ENCODE data around the gene MT1X. TPM values are rescaled to one million over a fixed set of nuclear protein-coding genes. Genes with fewer than 3 reads are reported as not detected.
"Not testable (repeated sequence)": the region's sequence is repeated elsewhere in the genome, so short reads cannot be mapped to it uniquely, and the experiment has no call there.

MT1X gene
- polyA plus RNA-seq, 12 donors: 7.8 to 137 (median 10.0) TPM; not detected in 1

DNA sequence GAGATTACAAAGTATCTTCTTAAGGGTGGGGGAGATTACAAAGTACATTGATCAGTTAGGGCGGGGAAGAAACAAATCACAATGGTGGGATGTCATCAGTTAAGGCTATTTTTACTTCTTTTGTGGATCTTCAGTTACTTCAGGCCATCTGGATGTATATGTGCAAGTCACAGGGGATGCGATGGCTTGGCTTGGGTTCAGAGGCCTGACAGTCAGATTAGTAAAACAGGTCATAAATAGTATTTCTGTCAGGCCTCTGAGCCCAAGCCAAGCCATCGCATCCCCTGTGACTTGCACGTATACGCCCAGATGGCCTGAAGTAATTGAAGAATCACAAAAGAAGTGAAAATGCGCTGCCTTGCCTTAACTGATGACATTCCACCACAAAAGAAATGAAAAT, 7.7 kb upstream of the MT1X start:
- not testable (repeated sequence) for DNase-seq

DNA sequence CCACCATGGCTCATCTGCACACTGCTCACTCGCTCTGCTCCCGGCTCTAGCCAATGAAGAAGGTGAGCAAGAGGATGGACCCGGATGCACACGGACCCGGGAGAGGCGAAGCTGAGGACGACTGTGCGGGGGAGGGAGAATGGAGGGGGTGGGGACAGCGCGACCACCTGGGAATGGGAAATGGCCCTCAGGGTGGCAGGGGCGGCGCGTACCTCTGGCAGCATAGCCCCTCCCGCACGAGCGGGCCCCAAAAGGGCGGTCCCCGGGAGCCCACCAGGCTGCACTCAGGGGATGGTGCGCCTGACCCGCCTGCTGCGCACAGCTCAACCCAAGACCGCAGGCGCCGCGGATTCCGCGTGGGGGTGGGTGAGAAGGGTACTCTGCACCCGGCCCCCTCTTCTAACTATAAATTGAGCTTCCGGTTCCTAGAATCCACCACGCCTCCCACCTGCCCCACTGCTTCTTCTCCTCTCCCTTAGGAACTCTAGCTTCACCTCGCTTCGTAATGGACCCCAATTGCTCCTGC, 6.5 kb upstream of the MT1X start:
- no peak for DNase-seq

DNA sequence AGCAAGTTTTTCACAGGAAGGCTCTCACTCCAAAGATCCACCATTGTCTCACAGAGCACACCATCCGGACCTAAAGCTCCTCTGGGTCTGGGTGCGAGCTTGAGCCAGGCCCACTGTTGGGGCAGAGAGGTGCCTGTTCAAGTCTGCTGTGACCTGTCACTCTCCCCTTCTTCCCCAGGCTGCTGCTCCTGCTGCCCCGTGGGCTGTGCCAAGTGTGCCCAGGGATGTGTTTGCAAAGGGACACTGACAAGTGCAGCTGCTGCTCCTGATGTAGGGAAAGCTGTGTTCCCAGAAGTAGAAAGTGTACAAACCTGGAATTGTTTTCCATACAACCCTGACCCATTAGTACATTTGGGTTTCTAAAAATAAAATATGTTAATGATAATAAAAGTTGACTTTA, 4.8 kb upstream of the MT1X start:
- DNase-seq: no peak

DNA sequence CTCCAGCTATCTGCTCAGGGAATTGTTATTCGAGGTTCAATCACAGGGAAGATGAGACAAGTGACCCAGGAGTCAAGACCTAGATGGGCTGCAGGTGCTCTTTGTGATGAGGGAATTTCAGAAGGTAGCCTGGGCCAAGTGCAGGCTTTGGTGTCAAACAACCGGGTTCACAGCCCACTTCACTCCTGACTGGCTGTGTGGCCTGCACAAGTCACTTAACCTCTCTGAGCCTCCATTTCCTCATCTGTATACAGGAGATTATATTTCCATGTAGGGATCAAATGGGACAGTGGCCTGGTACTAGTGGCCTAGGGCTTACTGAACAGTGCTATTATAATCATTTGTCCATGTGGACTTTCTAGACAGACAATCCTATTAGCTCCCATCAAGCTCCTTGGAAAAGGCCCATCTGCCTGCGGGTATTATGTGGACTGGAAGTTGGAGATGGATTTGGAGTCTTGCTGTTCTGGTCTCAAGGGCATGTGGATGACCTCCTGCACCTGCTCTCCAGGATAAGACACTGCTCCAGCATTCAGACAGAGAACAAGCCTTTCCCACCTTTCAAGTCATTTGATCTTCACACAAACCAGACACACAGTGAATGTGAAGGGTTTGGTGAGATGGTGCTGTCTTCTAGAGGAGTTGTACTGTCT, 3.1 kb upstream of the MT1X start:
- DNase-seq: no peak

DNA sequence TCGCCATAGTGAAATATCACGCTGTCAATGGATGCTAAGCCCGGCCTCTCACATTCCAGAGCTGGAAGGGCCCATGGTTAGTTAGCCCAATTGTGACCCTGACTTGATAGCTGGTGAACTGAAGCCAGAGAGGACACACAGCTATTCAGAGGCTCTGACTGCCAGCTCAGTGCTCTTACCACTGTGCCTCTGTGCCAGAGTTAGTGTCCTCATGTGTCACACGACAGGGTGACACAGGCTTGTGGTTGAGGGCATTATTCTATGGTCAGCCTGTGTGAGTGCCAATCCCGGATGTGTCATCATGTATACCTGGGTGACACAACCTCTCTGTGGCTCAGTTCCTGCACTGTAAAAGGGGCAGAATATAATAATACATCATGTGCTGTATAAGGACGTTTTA, 2.5 kb upstream of the MT1X start:
- DNase-seq: no peak

DNA sequence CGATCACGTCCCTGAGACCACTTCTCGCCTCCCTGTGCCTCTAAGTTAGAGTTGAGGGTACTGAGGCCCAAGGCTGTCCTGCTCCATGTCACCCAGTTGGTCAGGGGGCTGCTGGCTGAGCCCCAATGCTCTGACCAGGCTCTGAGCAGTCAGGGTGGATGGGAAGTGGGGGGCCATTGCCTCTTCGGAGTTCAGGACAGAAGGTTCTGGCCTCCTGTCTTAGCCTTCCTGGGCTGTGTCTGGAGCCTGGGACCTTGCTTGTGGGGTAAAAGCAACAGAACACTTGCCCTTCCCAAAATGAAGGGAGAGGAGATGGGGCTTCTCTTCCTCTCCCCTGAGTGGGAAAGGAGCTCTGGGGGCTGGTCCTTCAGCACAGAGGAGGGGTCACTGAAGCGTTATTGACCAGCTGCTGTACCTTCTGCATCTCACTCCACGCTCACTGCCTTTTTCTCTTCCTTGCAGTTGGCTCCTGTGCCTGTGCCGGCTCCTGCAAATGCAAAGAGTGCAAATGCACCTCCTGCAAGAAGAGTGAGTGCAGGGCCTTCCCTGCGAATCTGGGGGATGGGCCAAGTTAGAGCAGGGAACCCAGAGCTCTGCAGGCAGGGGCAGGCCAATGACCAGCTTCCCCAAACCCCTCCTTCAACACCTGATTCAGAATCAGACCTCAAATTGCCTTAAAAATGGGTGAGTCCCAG, 580 bp downstream of the MT1X start:
- DNase-seq: no peak

DNA sequence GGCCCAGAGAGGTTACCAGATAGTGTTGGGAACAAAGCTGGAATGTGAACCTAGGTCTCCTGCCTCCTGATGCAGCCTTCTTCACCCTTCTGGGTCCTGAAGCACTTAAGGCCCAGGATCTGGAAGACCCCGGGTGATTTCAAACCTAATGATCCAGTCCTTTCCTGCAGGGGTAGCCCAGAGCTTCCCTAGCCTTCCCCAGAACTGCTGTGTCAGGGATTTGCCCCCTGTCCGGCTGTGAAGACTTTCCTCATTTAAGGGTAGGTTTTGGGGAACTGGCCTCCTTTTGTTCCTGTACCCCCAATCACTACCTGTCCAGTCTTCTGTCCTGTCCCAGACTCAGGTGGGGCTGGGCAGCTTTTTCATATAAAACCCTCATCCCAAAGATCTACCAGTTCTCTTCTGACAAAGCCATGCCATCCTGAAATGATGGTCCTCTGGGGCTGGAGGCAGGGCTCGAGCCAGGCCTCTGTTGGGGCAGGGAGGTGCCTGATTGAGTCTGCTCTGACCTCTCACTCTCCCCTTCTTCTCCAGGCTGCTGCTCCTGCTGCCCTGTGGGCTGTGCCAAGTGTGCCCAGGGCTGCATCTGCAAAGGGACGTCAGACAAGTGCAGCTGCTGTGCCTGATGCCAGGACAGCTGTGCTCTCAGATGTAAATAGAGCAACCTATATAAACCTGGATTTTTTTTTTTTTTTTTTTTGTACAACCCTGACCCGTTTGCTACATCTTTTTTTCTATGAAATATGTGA, 1.3 kb downstream of the MT1X start:
- DNase-seq: no peak

DNA sequence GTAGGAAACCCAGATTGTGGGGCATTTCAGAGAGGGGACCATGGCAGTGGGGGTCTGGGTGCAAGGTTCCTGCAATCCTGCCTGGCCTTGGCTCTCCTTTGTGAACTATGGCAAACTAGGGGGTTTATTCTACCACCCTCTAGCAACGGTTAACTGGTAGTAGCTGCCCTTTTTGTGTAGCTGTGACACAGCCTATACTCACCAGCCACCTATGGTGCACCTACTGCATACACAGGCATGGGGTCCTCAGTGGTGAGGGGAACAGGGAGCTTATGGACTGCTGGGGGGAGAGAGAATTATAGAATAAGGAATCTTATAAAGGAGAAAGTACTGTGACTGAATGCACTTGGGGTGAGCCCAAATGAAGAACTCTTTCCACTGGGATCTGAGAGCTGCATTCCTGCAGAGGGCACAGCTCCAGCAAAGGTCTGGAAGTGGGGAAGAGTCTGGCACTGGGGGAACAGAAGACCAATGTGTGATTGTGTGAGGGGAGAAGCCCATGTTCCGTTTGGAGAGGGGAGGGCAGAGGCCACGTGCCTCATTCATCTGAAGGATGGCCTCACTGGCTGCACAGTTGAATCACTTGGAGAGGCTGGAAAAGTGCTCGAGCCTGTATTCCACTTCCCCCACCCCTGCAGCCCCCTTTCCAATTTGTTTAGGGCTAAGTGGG, 2.1 kb downstream of the MT1X start:
- no peak for DNase-seq

DNA sequence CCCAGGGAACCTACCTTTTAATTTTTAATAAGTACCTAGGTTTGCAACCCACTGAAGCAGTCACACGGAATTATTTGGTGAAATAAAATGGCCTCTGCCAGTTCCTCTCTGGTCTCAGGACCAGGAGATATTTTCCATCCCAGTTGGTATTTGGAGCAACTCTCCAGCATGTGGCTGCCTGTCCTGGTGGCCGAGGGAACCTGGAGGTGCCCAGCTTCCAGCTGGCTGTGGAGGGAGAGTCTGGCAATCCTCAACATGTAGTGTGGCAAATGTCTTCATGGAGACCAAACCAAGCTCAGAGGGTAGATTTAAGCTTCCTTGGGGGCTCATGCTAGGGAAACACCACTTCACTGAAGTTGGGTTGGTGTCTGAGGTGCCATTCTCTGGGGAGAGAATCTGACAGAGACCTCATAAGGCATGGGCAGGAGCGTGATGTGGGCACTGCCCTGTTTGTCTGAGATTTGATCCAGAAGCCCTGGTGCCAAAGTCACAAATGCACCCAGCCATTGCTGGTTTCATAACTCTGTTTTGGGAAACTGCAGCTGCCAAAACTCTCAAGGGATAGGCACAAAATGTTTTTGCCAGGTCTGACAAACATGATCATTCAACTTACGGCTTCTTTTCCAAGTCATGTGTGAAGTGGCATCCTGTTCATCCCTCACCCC, 2.8 kb downstream of the MT1X start:
- DNase-seq: no peak

DNA sequence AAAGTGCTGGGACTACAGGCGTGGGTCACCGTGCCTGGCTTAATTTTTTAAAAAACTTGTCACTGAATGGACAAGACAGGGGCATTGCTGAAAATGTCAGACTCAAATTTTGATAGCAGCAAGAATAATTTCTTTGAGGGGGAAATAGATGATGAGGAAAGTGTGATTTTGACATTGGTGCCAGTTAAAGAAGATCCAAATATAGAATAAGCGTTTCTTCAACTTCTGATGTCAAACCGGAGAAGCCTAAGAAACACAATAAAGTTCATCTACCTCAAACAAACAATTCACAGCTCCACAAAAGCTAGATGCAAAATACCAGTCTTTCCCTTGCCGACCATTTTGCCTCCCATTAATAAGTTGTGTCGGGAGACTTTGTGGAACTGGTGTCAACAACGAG, 4.5 kb downstream of the MT1X start:
- no peak for DNase-seq

DNA sequence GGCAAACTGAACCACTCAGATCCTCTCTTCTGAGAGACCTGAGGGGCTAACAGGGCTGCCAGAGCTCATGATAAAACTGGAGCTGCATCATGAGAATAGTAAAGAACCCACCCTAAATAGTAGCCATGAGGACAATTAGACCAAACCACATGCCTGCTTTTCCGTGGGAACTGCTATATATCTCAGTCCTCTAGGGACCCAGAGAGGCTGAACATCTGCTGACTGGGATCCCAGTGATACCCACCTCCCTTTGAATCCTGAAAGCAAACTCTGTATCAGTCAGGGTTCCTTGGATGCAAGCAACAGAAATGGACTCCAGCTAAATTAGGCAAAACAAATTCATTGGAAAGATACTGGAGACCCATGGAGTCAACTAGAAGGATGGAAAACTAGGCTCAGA, 6.5 kb downstream of the MT1X start:
- DNase-seq: no peak

DNA sequence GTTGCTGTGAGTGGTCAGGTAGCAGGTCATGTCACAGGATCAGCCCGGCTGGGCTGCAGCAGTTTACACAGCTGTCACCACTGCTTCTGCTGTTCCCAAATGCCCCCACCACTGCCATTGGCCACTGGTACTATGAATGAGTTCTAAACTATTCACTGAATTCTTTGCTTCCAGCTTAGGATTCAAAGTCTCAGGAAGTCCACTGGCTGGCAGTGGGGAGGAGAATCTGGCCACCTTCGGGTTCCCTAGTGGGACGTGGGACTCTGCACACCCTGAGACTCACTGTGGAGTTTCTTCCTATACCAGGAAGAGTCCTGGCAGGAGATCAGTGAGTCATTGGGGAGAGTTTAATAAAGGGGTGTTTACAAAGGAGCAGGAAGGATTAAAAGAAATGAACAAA, 6.9 kb downstream of the MT1X start:
- no peak for DNase-seq

DNA sequence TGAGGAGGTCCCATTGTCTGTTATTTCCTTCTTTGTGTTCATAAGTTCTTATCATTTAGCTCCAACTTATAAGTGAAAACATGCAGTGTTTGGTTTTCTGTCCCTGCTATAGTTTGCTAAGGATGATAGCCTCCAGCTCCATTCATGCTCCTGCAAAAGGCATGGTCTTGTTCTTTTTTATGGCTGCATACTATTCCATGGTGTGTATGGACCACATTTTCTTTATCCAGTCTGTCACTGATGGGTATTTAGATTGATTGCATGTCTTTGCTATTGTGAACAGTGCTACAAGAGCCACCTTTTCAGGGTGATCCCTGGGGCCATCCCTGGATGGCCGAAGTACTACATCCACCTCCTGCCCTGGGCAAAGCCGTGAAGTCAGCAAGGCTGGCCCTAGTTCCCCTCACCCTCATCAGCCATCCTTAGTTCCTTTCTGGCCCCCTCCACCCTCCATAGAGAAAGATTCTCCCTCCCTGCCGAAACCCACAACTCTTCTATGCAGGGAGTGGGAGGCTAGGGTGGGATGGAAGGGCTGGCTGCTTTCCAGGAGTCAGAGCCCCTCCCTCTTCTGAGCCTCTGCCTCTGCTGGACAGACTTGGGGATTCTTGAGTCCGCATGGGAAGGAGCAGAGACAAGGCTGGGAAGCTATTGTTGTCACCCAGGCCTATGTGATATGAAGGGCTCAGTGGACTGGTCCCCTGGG, 8.3 kb downstream of the MT1X start:
- DNase-seq: no peak

DNA sequence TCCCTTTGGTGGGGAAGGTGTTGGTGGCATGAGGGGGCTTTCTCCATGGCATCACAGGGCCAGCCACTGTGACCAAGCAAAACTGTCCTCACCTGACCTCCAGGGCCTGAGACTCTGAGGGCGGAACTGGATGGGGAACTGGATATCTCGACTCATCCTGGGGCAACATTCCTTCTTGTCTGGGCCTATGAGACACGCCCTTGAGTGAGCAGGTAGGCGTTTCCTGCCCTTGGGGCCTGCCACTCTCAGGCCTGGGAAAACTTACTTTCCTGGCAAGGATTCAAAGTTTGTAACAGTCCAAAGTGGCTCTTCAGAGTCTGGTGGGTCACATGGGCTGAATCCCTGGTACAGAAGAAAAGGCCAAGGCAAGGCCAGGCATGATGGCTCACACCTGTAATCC, 9.6 kb downstream of the MT1X start:
- DNase-seq: no peak

DNA sequence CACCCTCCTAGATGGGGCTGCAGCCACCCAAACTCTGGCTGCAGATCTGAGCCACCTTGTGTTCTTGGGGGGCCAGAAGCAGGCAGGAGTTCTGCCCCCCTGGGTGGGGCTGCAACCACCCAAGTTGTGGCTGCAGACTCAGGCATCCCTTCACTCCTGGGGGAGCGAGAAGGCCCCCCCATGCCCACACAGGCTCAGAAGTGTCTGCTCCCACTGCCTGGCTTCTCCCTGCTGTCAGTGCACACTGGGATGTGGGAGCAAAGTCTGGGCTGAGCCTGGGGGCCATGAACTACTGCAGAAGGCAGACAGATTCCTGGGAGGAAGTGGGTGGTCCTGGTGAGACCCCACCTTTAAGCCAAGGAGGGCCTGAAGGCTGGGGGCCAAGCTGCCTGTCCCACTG, 13.0 kb downstream of the MT1X start:
- DNase-seq: no peak

DNA sequence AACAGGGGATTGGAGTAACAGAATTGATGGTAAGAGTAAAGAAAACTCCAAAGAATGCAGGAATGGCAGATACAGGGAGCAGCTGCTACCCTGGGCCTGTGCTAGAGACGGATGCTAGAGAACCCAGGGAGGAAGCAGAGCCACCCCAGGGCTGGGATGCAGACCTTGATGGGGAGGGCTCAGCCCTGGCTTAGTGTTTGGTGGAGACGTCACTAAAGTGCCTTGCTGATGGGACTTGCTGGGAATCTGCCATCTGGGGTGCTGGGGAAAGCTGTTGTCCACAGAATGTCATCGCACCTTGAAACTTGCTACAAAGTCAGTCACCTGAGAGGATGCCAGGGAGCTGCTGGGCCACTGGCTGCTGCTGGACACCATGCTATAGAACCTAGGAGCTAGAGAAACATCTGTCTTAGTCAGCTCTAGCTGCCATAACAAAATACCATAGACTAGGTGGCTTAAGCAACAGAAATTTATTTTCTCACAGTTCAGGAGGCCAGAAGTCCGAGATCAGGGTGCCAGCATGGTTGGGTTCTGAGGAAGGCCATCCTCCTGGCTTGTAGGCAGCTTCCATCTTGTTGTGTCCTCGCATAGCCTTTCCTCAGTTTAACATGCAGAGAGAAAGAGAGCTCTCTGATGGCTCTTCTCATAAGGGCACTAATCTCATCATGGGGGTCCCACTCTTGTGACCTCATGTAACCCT, 15.3 kb downstream of the MT1X start:
- no peak for DNase-seq

DNA sequence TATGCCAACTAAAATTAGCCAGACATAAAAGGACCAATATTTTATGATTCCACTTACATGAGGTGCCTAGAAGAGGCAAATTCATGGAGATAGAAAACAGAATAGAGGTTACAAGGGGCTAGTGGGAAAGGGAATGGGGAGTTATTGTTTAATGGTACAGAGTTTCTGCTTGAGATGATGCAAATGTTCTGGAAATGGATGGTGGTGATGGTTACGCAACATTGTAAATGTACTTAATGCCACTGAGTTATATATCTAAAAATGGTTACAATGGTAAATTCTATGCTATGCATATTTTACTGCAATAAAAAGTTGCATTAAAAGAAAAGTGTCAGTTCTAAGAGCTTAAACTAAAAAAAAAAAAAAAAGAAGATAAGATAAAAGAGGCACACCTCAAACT, 17.9 kb downstream of the MT1X start:
- DNase-seq: no peak

DNA sequence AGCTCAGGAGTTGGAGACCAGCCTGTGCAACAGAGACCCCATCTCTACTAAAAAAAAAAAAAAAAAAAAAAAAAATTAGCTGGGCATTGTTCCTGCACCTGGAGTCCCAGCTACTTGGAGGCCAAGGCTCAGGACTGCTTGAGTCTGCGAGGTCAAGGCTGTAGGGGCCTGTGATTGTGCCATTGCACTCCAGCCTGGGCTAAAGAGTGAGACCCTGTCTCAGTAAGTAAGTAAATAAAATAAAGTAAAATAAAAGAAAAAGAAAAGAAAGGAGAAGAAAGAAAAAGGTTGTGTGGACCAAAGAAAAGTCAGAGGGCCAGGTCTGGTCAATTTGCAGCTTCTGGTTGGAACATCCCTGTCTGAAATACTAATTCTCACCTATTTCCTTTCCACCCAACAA, 18.4 kb downstream of the MT1X start:
- DNase-seq: no peak

DNA sequence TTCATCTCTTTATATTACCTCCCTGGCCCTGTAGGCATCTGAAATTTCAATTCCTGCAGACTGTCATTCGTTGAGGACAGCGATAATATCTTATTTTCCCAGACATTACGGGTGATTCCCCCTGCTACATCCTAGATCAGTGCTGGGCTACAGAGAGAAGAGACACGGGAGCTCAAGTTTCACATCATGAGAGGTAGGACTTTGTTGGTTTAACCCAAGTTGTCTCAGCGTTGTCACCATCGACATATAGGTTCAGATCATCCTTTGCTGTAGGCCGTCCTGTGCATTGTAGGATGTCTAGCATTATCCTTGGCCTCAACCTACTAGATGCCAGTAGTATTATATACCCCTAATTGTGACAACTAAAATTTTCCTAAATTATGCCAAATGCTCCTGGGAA, 19.3 kb downstream of the MT1X start:
- DNase-seq: no peak

DNA sequence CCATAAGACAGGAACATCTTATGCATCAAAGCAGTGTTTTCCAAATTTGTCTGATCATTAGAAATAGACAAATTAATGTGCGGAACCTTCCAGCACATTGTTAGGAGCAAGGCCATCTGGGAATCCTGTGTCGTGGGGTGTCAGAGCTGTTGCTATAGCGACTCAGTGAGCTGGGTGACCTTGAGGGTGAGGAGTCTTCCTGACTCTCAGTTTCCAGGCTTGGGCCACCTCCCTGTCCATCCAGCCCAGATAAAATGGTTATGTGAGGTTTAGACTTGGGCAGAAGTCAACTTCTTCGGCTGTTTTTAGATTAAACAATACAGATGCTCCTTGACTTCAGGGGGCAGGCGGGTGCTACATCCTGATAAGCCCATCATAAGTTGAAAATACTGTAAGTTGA, 20.6 kb downstream of the MT1X start:
- DNase-seq: no peak
